ENCODE results near the gene RGS17.
"Not testable (repeated sequence)": the region's sequence is repeated elsewhere in the genome, so short reads cannot be mapped to it uniquely, and the experiment has no call there.

RGS17 gene

GRCh38 chr6:153126218-153126617 lies 4.9 kb downstream of the RGS17 start:
- H3K4me3 ChIP-seq (replicated peaks in 1 of 2; ENCODE audit: low read depth in 2 of 2, low read length in 2 of 2): no peak overlapping the region
- TF ChIP-seq CTCF (IDR thresholded peaks at IDR 0.05; ENCODE audit: low read depth, low read length): no peak
- DNase-seq (ENCODE audit: low read depth in 2 of 2): no peak

- H3K4me3 ChIP-seq (replicated peaks in 1 of 2; ENCODE audit: low read depth in 2 of 2, low read length in 2 of 2): no peak overlapping the region
- no peak for TF ChIP-seq CTCF (IDR thresholded peaks at IDR 0.05; ENCODE audit: low read depth, low read length)
- DNase-seq (ENCODE audit: low read depth in 2 of 2): no peak
These were observed 6.0 kb downstream of the RGS17 start for GRCh38 chr6:153125032-153125431.

GRCh38 chr6:153123801-153124200 lies 7.3 kb downstream of the RGS17 start:
- DNase-seq (ENCODE audit: low read depth in 2 of 2): peak in 1 of 2 donors; percentile 13
- H3K4me3 ChIP-seq (replicated peaks in 1 of 2; ENCODE audit: low read depth in 2 of 2, low read length in 2 of 2): no peak overlapping the region
- TF ChIP-seq CTCF (IDR thresholded peaks at IDR 0.05; ENCODE audit: low read depth, low read length): no peak

GRCh38 chr6:153121311-153121710 lies 9.8 kb downstream of the RGS17 start:
- DNase-seq (ENCODE audit: low read depth in 2 of 2): peak; percentile 56 to 60
- TF ChIP-seq CTCF (IDR thresholded peaks at IDR 0.05; ENCODE audit: low read depth, low read length): no peak
- no peak overlapping the region for H3K4me3 ChIP-seq (replicated peaks in 1 of 2; ENCODE audit: low read depth in 2 of 2, low read length in 2 of 2)

- no peak for TF ChIP-seq CTCF (IDR thresholded peaks at IDR 0.05; ENCODE audit: low read depth, low read length)
- no peak overlapping the region for H3K4me3 ChIP-seq (replicated peaks in 1 of 2; ENCODE audit: low read depth in 2 of 2, low read length in 2 of 2)
- peak; percentile 32 to 90 for DNase-seq (ENCODE audit: low read depth in 2 of 2)
These were observed 12.8 kb downstream of the RGS17 start for GRCh38 chr6:153117986-153118879.

GRCh38 chr6:153111082-153111481 lies 20.0 kb downstream of the RGS17 start:
- DNase-seq (ENCODE audit: low read depth in 2 of 2); H3K4me3 ChIP-seq (replicated peaks in 1 of 2; ENCODE audit: low read depth in 2 of 2, low read length in 2 of 2): not testable (repeated sequence)

- DNase-seq (ENCODE audit: low read depth in 2 of 2); H3K4me3 ChIP-seq (replicated peaks in 1 of 2; ENCODE audit: low read depth in 2 of 2, low read length in 2 of 2): not testable (repeated sequence)
These were observed 20.5 kb downstream of the RGS17 start for GRCh38 chr6:153110612-153111011.

GRCh38 chr6:153108315-153108714 lies 22.8 kb downstream of the RGS17 start:
- peak; percentile 54 to 70 for DNase-seq (ENCODE audit: low read depth in 2 of 2)

More at GRCh38 chr6:153108315-153108714, 22.8 kb downstream of the RGS17 start:
- peak; percentile 43 for TF ChIP-seq CTCF (IDR thresholded peaks at IDR 0.05; ENCODE audit: low read depth, low read length)
- no peak overlapping the region for H3K4me3 ChIP-seq (replicated peaks in 1 of 2; ENCODE audit: low read depth in 2 of 2, low read length in 2 of 2)

All from cardiac fibroblast (primary cell).